Gastrocnemius medialis (tissue), 4 donors: Measurements from ENCODE around the gene VPS35L.

Experiments
- CTCF ChIP-seq, 5 experiments: fragments of 450-650 bp in 3 of 5; fragments of 200-600 bp in 2 of 5; sonication (generic) in 2 of 5; IDR thresholded peaks in 4 of 5; conservative IDR thresholded peaks in 1 of 5; 1 replicate in 4 of 5; 2 replicates in 1 of 5; pipeline ENCODE4 v1.5.1; 2016 to 2019; ENCODE audit warnings: antibody characterized with exemption in 5 of 5, mild to moderate bottlenecking in 3 of 5, moderate library complexity in 3 of 5
- POLR2A ChIP-seq, 2 donors: fragments of 450-650 bp; IDR thresholded peaks; one replicate each; pipeline ENCODE4 v1.6.1; 2017; ENCODE audit warnings: antibody characterized with exemption in 2 of 2, mild to moderate bottlenecking in 2 of 2, moderate library complexity in 2 of 2

- TF ChIP-seq CTCF (IDR thresholded peaks at IDR 0.05 in 4 of 5, conservative IDR thresholded peaks at IDR 0.05 in 1 of 5) (no peak), POLR2A (IDR thresholded peaks at IDR 0.05) (no peak)
Observed at GRCh38 chr16:19644877-19645276, 89.4 kb downstream of the VPS35L start.
